Aorta (tissue), 5 donors: Measurements from ENCODE around the gene TAGLN3. TPM values are rescaled to one million over a fixed set of nuclear protein-coding genes. Genes with fewer than 3 reads are reported as not detected.
A peak's percentile ranks its signal among the peaks of the same experiment; 100 is the strongest.

Experiments
- ATAC-seq: fragments of 200-7000 bp; cut with Tn5 transposase; one replicate; pipeline ENCODE4 v1.9.1; 2022; ENCODE audit warnings: moderate library complexity; ENCODE audit not compliant: low FRiP score
- DNase-seq, 2 donors: peaks; one replicate each; pipeline ENCODE4 v3.0.0-alpha.2; 2020
- H3K27ac ChIP-seq, 2 donors: one replicate each; pipeline ENCODE4 v1.5.1; 2013; ENCODE audit warnings: low read length in 2 of 2, mild to moderate bottlenecking in 2 of 2, moderate library complexity in 2 of 2, control low read depth in 1 of 2, inconsistent platforms in 1 of 2, low read depth in 1 of 2
- H3K27me3 ChIP-seq, 2 donors: one replicate each; pipeline ENCODE4 v1.6.1; 2013; ENCODE audit warnings: control low read depth in 1 of 2, low read length in 1 of 2, mild to moderate bottlenecking in 1 of 2, moderate library complexity in 1 of 2; ENCODE audit not compliant: insufficient read depth in 2 of 2, control insufficient read depth in 1 of 2
- H3K36me3 ChIP-seq, 2 donors: one replicate each; pipeline ENCODE4 v1.6.1; 2013; ENCODE audit warnings: control low read depth in 1 of 2, low read length in 1 of 2, mild to moderate bottlenecking in 1 of 2; ENCODE audit not compliant: insufficient read depth in 2 of 2, control insufficient read depth in 1 of 2
- H3K4me1 ChIP-seq, 2 donors: one replicate each; pipeline ENCODE4 v1.6.1; 2013; ENCODE audit warnings: low read length in 2 of 2, control low read depth in 1 of 2, mild to moderate bottlenecking in 1 of 2, moderate library complexity in 1 of 2; ENCODE audit not compliant: insufficient read depth in 2 of 2, control insufficient read depth in 1 of 2
- H3K4me3 ChIP-seq, 2 donors: one replicate each; pipeline ENCODE4 v1.5.1; 2013; ENCODE audit warnings: low read length in 2 of 2, control low read depth in 1 of 2, mild to moderate bottlenecking in 1 of 2
- H3K9me3 ChIP-seq: one replicate; pipeline ENCODE4 v1.6.1; 2013; ENCODE audit warnings: mild to moderate bottlenecking, low read length; ENCODE audit not compliant: control insufficient read depth
- WGBS, 2 donors: extraction: QIAGEN DNeasy Blood & Tissue Kit; methylation state at CpG; one replicate each; pipeline ENCODE4 v1.1.7; 2013; 5-methylcytosine and 5-hydroxymethylcytosine counted together
- intact Hi-C, 2 donors: fragments of 100-400 bp; cut with DNase I; formaldehyde crosslinking; loops; one replicate each; pipeline versions ENCODE4 v1.14.2 to v1.15.0; 2022
- polyA plus RNA-seq, 2 donors: library from polyadenylated mRNA; stranded (reverse); fragments of 200-250 nt; gene quantifications; one replicate each; pipeline ENCODE4 v1.2.3, GENCODE V29; 2013
- total RNA-seq, 2 donors: library from RNA; stranded (reverse); fragmentation: NEBNext Ultra II Directional; extraction: Animal tissue kit (Norgen Biotek cat#: 25700); gene quantifications; one replicate each; pipeline ENCODE4 v1.2.1, GENCODE V29; 2021
- donor health status: healthy with polysubstance abuse.
- donor health status: Bipolar disorder and iron deficiency.
- donor health status: DM: no; HTN: no; CAD: no.
- donor health status: DM: no; HTN: no; CAD: no.
- donor health status: DM: yes; HTN: yes; CAD: no.

Gene TAGLN3
- total and polyA plus RNA-seq, 4 donors, result not detected

- ATAC-seq, result no peak
- intact Hi-C loops, result loop anchor here in 1 of 2 donors (5.0 kb wide), 1 partner anchor 58 kb away; no protein-coding TSS in a partner anchor
- H3K27ac ChIP-seq, result no peak overlapping the region
- DNase-seq, result no peak
- H3K4me1 ChIP-seq, result peaks cover 0 to 3% of the 10 kb centered on the region in 2 donors
- H3K36me3 ChIP-seq, result peaks cover 0 to 3% of the 10 kb centered on the region in 2 donors
- H3K9me3 ChIP-seq, result no peaks in the 10 kb centered on the region
- no peak overlapping the region for H3K4me3 ChIP-seq
- no peaks in the 10 kb centered on the region for H3K27me3 ChIP-seq
- WGBS, 2 donors, result 20 to 34% methylated on average over 2 of the region's 2 CpGs
Measured at GRCh38 chr3:111984636-111985298, 14.0 kb upstream of the TAGLN3 start.

DNA sequence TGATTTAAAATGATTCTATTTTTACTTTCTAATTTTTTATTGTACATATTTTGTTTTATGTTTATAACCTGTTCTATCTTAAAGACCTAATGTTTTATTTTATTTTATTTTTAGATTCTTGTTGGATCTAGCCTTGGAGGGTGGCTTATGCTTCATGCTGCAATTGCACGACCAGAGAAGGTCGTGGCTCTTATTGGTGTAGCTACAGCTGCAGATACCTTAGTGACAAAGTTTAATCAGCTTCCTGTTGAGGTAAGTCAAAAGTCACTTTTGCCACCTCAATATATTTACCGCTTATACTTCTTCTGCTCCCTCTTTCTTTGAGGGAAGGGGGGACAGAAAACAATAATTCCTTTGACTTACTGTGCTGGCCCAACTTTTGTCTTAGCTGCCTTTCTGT is 11.9 kb upstream of the TAGLN3 start:
- H3K27me3 ChIP-seq, result no peaks in the 10 kb centered on the region
- intact Hi-C loops, result loop anchor here in 1 of 2 donors (5.0 kb wide), 1 partner anchor 56 kb away; no protein-coding TSS in a partner anchor
- 86 to 89% methylated on average over 3 of the region's 3 CpGs for WGBS, 2 donors
- H3K27ac ChIP-seq, result no peak overlapping the region
- H3K36me3 ChIP-seq, result peaks cover 2 to 3% of the 10 kb centered on the region in 2 donors
- ATAC-seq, result no peak
- no peak for DNase-seq
- peaks cover 0 to 2% of the 10 kb centered on the region in 2 donors for H3K4me1 ChIP-seq
- no peaks in the 10 kb centered on the region for H3K9me3 ChIP-seq
- H3K4me3 ChIP-seq, result no peak overlapping the region

DNA sequence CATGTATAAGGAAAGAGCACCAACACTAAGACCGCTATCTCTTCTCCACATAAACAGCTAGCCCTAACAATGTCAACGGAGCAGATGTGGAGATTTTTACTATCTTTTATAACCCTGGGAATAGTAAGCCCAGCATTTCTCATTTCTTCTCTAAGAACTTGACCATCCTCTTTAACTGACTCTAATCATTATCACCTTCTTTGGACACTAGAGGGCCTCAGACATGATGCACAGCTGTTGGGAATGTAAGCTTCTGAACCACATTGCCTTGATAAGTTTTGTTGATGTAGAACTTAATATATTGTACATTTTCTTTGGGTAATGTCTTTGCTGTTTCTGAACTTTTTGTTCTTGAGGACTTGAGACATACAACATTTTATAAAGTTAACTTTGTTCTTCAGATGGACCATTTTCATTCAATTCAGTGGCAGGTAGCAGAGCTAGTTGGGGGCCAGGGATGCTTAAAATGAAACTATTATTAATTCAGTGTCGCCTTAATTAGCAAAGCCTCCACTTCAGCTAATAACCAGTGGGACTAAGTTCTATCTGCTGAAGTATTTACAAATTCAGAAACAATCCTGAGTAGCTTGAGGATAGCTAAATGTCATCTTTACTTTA is 9.6 kb upstream of the TAGLN3 start:
- no peak overlapping the region for H3K27ac ChIP-seq
- WGBS, 2 donors, result 61 to 72% methylated on average over 3 of the region's 3 CpGs
- H3K36me3 ChIP-seq, result peaks cover 2 to 3% of the 10 kb centered on the region in 2 donors
- no peaks in the 10 kb centered on the region for H3K9me3 ChIP-seq
- ATAC-seq (peak; percentile 77), DNase-seq (no peak)
- intact Hi-C loops, result loop anchor here in 1 of 2 donors (5.0 kb wide), 1 partner anchor 53 kb away; no protein-coding TSS in a partner anchor
- H3K27me3 ChIP-seq, result no peaks in the 10 kb centered on the region
- H3K4me1 ChIP-seq, result no peaks in the 10 kb centered on the region
- H3K4me3 ChIP-seq, result no peak overlapping the region

GRCh38 chr3:111993038-111993437 is 5.7 kb upstream of the TAGLN3 start:
- ATAC-seq, result no peak
- intact Hi-C loops, result no loop called here
- no peak overlapping the region for H3K27ac ChIP-seq
- no peak overlapping the region for H3K4me3 ChIP-seq
- H3K27me3 ChIP-seq, result no peaks in the 10 kb centered on the region
- H3K9me3 ChIP-seq, result no peaks in the 10 kb centered on the region
- no peak for DNase-seq
- 70 to 91% methylated on average over 2 of the region's 2 CpGs for WGBS, 2 donors
- peaks cover 2 to 3% of the 10 kb centered on the region in 2 donors for H3K36me3 ChIP-seq
- no peaks in the 10 kb centered on the region for H3K4me1 ChIP-seq

DNA sequence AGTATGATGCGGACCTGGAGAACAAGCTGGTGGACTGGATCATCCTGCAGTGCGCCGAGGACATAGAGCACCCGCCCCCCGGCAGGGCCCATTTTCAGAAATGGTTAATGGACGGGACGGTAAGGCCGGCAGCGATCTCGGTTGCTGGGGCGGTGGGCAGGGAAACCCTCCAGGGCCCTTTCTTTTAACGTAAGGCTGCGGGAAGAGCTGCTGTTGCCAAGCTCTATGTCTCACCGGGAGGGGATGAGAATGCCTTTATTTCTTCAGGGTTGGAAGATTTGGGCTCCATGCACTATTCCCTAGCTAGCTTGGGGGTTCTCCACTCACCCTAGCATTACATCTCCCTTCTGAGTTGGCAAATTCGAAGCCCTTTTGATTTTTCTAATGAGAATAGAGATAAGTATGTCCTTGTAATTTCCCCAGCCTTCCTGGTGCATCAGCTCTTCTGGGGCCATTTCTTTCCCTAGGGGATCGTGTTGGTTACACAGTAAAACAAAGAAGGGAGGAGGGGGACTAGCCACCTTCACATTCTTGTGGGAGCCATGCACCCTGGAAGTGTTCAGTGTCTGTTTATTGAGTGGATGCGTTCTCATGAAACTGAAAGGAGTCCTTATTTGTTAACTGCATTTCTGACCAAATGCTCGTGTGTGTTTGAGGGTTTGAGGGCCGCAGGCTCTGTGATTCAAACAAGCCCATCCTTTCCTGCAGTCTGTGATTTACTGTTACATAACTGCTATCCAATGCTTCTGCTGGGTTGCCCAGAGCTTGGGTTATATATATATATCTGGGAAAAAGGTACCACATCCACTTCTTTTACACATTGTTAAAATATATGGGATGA is 982 bp downstream of the TAGLN3 start:
- Histone ChIP-seq H3K4me3 (peak overlapping the region; percentile 0 to 22), H3K27ac (no peak overlapping the region), H3K36me3 (no peaks in the 10 kb centered on the region), H3K9me3 (no peaks in the 10 kb centered on the region), H3K27me3 (no peaks in the 10 kb centered on the region), H3K4me1 (no peaks in the 10 kb centered on the region)
- WGBS, 2 donors, result 37 to 44% methylated on average over 19 of the region's 19 CpGs
- intact Hi-C loops, result no loop called here
- ATAC-seq, result no peak
- DNase-seq, result no peak

GRCh38 chr3:112000367-112000771 is 1.6 kb downstream of the TAGLN3 start:
- H3K36me3 ChIP-seq, result no peaks in the 10 kb centered on the region
- ATAC-seq, result no peak
- no peak overlapping the region for H3K4me3 ChIP-seq
- intact Hi-C loops, result no loop called here
- H3K9me3 ChIP-seq, result no peaks in the 10 kb centered on the region
- no peak for DNase-seq
- H3K27me3 ChIP-seq, result no peaks in the 10 kb centered on the region
- H3K27ac ChIP-seq, result no peak overlapping the region
- no peaks in the 10 kb centered on the region for H3K4me1 ChIP-seq
- 95 to 96% methylated on average over 5 of the region's 5 CpGs for WGBS, 2 donors

GRCh38 chr3:112000966-112001365 is 2.2 kb downstream of the TAGLN3 start:
- intact Hi-C loops, result no loop called here
- Histone ChIP-seq H3K27me3 (no peaks in the 10 kb centered on the region), H3K4me3 (no peak overlapping the region), H3K9me3 (no peaks in the 10 kb centered on the region), H3K4me1 (no peaks in the 10 kb centered on the region), H3K36me3 (no peaks in the 10 kb centered on the region), H3K27ac (no peak overlapping the region)
- DNase-seq (no peak), ATAC-seq (no peak)
- 94 to 98% methylated on average over 2 of the region's 2 CpGs for WGBS, 2 donors

DNA sequence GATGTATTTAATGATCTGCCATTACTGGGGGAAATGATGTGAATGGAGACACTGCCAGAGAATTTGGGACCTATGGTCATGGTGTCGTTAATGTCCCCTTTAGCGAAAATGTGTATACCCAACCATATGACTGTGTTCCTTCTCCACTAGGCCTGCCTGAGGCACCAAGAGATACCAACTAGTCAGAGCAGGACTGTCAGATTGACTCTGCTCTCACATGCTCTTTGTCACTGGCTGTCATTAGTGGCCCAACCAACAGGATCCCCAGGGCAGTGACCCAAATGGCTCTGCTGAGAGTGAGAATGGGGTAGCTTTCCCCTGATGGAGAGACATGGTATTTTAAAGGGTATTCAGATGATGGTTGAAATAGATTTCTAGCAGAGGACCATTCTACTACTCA is 2.8 kb downstream of the TAGLN3 start:
- intact Hi-C loops, result no loop called here
- H3K36me3 ChIP-seq, result no peaks in the 10 kb centered on the region
- H3K27me3 ChIP-seq, result no peaks in the 10 kb centered on the region
- DNase-seq (no peak), ATAC-seq (no peak)
- H3K9me3 ChIP-seq, result no peaks in the 10 kb centered on the region
- no peak overlapping the region for H3K4me3 ChIP-seq
- no peak overlapping the region for H3K27ac ChIP-seq
- no peaks in the 10 kb centered on the region for H3K4me1 ChIP-seq
- WGBS, 2 donors, result 98 to 100% methylated on average over 2 of the region's 2 CpGs
